ENCODE results near the gene SLC5A12.
"Not testable (repeated sequence)": the region's sequence is repeated elsewhere in the genome, so short reads cannot be mapped to it uniquely, and the experiment has no call there.

SLC5A12 gene

GRCh38 chr11:26643314-26643713, 78.5 kb downstream of the SLC5A12 start:
- not testable (repeated sequence) for DNase-seq

DNA sequence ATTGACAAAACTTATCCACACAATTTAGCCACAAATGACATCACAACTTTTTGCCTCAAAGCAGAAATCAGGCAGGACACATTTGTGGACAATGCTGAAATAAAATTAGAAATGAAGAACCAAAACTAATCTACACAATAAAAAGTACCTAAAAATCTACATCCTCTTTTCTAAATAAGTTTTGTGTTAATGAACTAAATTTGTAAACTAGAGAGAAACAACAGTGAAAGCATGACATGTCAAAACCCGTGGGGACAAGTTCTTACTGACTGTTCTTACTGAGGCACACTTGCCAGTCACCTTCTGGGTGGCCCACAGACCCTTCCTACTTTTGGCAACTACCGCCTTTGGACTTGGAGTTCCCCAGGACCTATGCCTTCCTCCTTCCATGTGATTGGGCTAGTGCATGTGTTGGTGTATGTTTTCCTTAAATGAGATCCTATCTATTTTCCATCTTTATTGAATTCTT, 89.1 kb downstream of the SLC5A12 start:
- no peak for DNase-seq

DNA sequence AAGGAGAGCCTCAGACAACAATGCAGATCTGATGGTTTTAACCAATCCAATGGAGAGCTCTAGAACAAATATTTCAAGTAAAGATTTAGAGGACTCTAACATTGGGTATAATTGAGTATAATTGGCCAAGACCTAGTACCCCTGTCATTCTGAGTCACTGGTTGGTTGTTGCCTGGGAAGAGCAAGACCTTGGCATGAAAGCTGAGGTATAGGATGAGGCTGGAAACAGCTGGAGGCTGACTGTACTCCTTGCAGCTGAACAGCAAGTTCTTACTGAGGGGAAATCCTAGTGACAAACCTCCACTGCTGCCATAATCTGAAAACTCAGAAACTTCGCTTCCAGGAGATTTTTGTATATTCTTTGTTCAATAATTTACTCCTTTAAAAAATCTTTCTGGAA, 95.5 kb downstream of the SLC5A12 start:
- no peak for DNase-seq

DNA sequence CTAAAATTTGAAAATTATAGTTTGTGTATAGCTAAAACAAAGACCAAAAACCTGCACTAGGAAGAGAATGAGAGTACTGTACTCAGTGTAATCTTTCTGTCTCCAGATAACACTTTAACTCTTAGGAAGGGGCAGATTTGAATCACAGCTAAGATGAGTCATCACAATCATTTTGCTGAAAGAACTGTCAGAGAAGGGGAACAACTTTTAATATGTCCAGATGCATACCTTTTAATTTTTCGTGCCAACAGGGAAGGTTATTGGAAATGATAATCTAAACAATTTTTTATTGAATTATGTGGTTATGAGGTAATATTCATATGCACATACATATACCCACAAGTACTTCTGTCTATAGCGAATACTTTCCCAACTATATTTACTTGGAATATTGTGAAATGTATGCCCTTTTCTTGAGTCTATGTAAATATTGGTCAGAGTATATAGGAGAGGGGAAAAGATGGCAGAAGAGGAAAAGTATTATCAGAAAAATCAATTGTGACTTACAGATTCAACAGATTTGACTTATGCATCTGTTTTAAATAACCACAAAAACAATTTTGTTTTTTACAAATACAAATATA, 98.7 kb downstream of the SLC5A12 start:
- no peak for DNase-seq

GRCh38 chr11:26622181-26622580, 99.7 kb downstream of the SLC5A12 start:
- no peak for DNase-seq

GRCh38 chr11:26621132-26621531, 100.7 kb downstream of the SLC5A12 start:
- no peak for DNase-seq

DNA sequence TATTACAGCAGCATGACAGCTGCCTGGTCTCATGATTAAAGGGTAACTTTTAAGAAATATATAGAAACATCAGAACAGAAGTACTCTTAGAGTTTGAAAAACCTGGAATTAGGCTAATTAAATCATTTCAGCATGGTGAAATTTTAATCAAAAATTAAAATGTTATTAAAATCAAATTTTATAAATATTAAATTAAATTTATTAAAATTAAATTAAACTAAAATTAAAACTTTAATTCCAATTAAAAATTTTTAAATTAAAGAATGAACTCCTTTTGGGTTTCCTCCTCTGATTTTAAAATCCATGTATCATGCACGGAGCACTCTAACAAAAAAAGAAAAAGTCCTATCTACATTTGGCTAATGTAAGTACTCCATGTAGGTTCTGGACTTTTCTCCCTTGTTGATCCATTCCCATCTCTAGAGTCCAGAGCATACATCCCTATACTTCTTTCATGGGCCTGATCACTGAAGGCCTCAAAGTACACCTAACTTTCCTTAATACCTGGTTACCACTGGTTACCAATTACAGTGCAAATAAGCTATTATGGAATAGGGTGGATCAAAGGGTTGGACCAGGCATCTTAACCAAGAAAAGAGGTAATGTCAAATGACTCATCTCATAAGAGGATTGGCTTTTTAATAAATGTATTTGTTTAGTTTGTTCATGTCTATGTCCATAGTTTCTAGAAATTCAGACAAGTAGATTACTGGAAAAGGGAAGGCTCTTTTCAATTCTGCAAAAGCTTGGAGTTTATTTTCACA, 101.4 kb downstream of the SLC5A12 start:
- no peak for DNase-seq

- no peak for DNase-seq
These were observed 103.4 kb downstream of the SLC5A12 start for GRCh38 chr11:26618441-26618840.
